ENCODE measurements around the gene RBPMS2.

GRCh38 chr15:64772964-64773363 lies 2.4 kb downstream of the RBPMS2 start:
- TF ChIP-seq NRF1 (IDR thresholded peaks at IDR 0.05; ENCODE audit: low read depth, low read length), result no peak
- no peak for TF ChIP-seq CTCF (IDR thresholded peaks at IDR 0.05)
- TF ChIP-seq, protein P1, sequence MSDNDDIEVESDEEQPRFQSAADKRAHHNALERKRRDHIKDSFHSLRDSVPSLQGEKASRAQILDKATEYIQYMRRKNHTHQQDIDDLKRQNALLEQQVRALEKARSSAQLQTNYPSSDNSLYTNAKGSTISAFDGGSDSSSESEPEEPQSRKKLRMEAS (IDR thresholded peaks at IDR 0.05; ENCODE audit: low read depth), result no peak
- TF ChIP-seq GABPA (IDR thresholded peaks at IDR 0.05; ENCODE audit: low read depth), result no peak
- no peak for TF ChIP-seq SMC3 (IDR thresholded peaks at IDR 0.05; ENCODE audit: low read depth, low read length)
- TF ChIP-seq RFX5 (IDR thresholded peaks at IDR 0.05; ENCODE audit: low read length), result no peak
- TF ChIP-seq RCOR1 (IDR thresholded peaks at IDR 0.05; ENCODE audit: low read length), result no peak
- TF ChIP-seq EZH2phosphoT487 (IDR thresholded peaks at IDR 0.05; ENCODE audit: borderline replicate concordance, low read depth), result no peak
- no peak for TF ChIP-seq YY1 (IDR thresholded peaks at IDR 0.05; ENCODE audit: low read depth)
- TF ChIP-seq RAD21 (IDR thresholded peaks at IDR 0.05; ENCODE audit: low read length), result no peak
- no peak for TF ChIP-seq POLR2AphosphoS5 (IDR thresholded peaks at IDR 0.05; ENCODE audit: low read depth, low read length)
- no peak for TF ChIP-seq TAF1 (IDR thresholded peaks at IDR 0.05; ENCODE audit: borderline replicate concordance, low read depth, low read length)
